Measurements from ENCODE around the gene EIF4ENIF1. TPM values are rescaled to one million over a fixed set of nuclear protein-coding genes. Genes with fewer than 3 reads are reported as not detected.

Gene EIF4ENIF1
- total and polyA plus RNA-seq, 8 donors = 7.8 to 32.6 (median 11.5) TPM

DNA sequence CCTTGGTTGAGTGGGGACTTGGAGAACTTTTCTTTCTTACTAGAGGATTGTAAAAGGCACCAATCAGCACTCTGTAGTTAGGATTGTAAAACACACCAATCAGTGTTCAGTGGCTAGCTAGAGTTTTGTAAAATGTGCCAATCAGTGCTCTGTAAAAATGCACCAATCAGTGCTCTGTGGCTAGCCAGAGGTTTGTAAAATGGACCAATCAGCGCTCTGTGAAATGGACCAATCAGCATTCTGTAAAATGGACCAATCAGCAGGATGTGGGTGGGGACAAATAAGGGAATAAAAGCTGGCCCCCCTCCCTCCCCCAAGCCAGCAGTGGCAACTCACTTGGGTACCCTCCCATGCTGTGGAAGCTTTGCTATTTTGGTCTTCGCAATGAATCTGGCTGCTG, 95.7 kb downstream of the EIF4ENIF1 start:
- Histone ChIP-seq H3K9me3 (peaks cover 0 to 4% (median 0%) of the 10 kb centered on the region in 4 donors), H3K4me1 (peaks cover 0 to 15% (median 9%) of the 10 kb centered on the region in 4 donors), H3K4me3 (no peak overlapping the region), H3K27ac (no peak overlapping the region), H3K27me3 (no peaks in the 10 kb centered on the region), H3K36me3 (no peaks in the 10 kb centered on the region)
- intact Hi-C loops (cut with DNase I; ENCODE audit: low total_unique reads) = no loop called here
- TF ChIP-seq POLR2A (IDR thresholded peaks at IDR 0.05) (no peak), EP300 (IDR thresholded peaks at IDR 0.05) (no peak), POLR2AphosphoS5 (IDR thresholded peaks at IDR 0.05) (no peak)
- TF ChIP-seq, protein P1, sequence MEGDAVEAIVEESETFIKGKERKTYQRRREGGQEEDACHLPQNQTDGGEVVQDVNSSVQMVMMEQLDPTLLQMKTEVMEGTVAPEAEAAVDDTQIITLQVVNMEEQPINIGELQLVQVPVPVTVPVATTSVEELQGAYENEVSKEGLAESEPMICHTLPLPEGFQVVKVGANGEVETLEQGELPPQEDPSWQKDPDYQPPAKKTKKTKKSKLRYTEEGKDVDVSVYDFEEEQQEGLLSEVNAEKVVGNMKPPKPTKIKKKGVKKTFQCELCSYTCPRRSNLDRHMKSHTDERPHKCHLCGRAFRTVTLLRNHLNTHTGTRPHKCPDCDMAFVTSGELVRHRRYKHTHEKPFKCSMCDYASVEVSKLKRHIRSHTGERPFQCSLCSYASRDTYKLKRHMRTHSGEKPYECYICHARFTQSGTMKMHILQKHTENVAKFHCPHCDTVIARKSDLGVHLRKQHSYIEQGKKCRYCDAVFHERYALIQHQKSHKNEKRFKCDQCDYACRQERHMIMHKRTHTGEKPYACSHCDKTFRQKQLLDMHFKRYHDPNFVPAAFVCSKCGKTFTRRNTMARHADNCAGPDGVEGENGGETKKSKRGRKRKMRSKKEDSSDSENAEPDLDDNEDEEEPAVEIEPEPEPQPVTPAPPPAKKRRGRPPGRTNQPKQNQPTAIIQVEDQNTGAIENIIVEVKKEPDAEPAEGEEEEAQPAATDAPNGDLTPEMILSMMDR (IDR thresholded peaks at IDR 0.05) = no peak
- WGBS, 5 donors = 96 to 100% (median 97%) methylated on average over 2 of the region's 2 CpGs
- DNase-seq = no peak

Small RNA genes lying within 50 kb of the gene (small RNA-seq; reads per million reads assigned to genes)
- gene AL096701.2 (0 reads per million in 4 donors), gene RNU6-28P (0 reads per million in 4 donors)

Other genes starting within 250 kb of the EIF4ENIF1 start
- gene PIK3IP1, start 197.4 kb downstream of the EIF4ENIF1 start, total RNA-seq = 10 to 100 TPM in 3 of 5 donors, 1 to 10 TPM in 2; 3.5 to 53.0 (median 20.5) TPM
- 1 to 10 TPM; 6.6 to 8.5 (median 7.6) TPM for gene PIK3IP1, start 197.4 kb downstream of the EIF4ENIF1 start, polyA plus RNA-seq
- gene PATZ1, start 143.5 kb downstream of the EIF4ENIF1 start, total RNA-seq = 10 to 100 TPM in 3 of 5 donors, 1 to 10 TPM in 2; 4.9 to 20.9 (median 14.1) TPM
- 10 to 100 TPM in 2 of 3 donors, 1 to 10 TPM in 1; 7.8 to 21.1 (median 13.8) TPM for gene PATZ1, start 143.5 kb downstream of the EIF4ENIF1 start, polyA plus RNA-seq
- 10 to 100 TPM in 4 of 5 donors, 1 to 10 TPM in 1; 9.4 to 62.2 (median 35.0) TPM for gene DRG1, start 90.2 kb downstream of the EIF4ENIF1 start, total RNA-seq
- 10 to 100 TPM; 43.9 to 51.2 (median 46.2) TPM for gene DRG1, start 90.2 kb downstream of the EIF4ENIF1 start, polyA plus RNA-seq
- gene SFI1, start 6.7 kb upstream of the EIF4ENIF1 start, total RNA-seq = 100 to 1,000 TPM in 1 of 5 donors, 10 to 100 TPM in 4; 28.4 to 194 (median 42.6) TPM
- 10 to 100 TPM; 11.3 to 23.7 (median 15.1) TPM for gene SFI1, start 6.7 kb upstream of the EIF4ENIF1 start, polyA plus RNA-seq
- 10 to 100 TPM; 10.3 to 99.8 (median 56.2) TPM for gene PISD, start 172.4 kb upstream of the EIF4ENIF1 start, total RNA-seq
- 10 to 100 TPM; 13.9 to 27.4 (median 16.8) TPM for gene PISD, start 172.4 kb upstream of the EIF4ENIF1 start, polyA plus RNA-seq

Data from stomach (tissue), 9 donors.